CD4-positive, alpha-beta T cell (primary cell): Measurements from ENCODE around the gene NFAM1. TPM values are rescaled to one million over a fixed set of nuclear protein-coding genes. Genes with fewer than 3 reads are reported as not detected.

Experiments
- ATAC-seq: fragments of 200-7000 bp; cut with Tn5 transposase; one replicate; pipeline ENCODE4 v1.10.0; 2022; ENCODE audit warnings: mild to moderate bottlenecking; ENCODE audit not compliant: poor library complexity
- CTCF ChIA-PET: fragments of 350-600 bp; sonication (Branson Sonifier 250); formaldehyde crosslinking; loops from one replicate; lab custom pipeline; 2021; ENCODE audit warnings: antibody characterized with exemption, inconsistent platforms; lab: Charles Lee
- POLR2A ChIA-PET: fragments of 350-600 bp; sonication (Branson Sonifier 250); formaldehyde crosslinking; loops from one replicate; lab custom pipeline; 2021; ENCODE audit warnings: antibody characterized with exemption, inconsistent platforms; lab: Charles Lee
- DNase-seq, 14 experiments: peaks; one replicate each; pipeline ENCODE4 v3.0.0-alpha.2; 2013 to 2020; ENCODE audit warnings: mixed read lengths in 2 of 14
- H3K27ac ChIP-seq, 2 donors: one replicate each; pipeline versions ENCODE4 v1.5.1 to v1.7.0; 2013; ENCODE audit warnings: low read length in 2 of 2, low read depth in 1 of 2, mild to moderate bottlenecking in 1 of 2
- H3K27me3 ChIP-seq, 2 experiments: 1 replicate in 1 of 2; 2 replicates in 1 of 2; pipeline versions ENCODE4 v1.6.1 to v1.7.0; 2013; ENCODE audit warnings: low read length in 2 of 2, control low read depth in 1 of 2, mild to moderate bottlenecking in 1 of 2, moderate library complexity in 1 of 2; ENCODE audit not compliant: insufficient read depth in 2 of 2, control insufficient read depth in 1 of 2
- H3K36me3 ChIP-seq: one replicate; pipeline ENCODE4 v1.6.1; 2013; ENCODE audit warnings: low read length, control low read depth; ENCODE audit not compliant: insufficient read depth
- H3K4me1 ChIP-seq: one replicate; pipeline ENCODE4 v1.6.1; 2013; ENCODE audit warnings: low read length, control low read depth; ENCODE audit not compliant: insufficient read depth
- H3K4me3 ChIP-seq: one replicate; pipeline ENCODE4 v1.5.1; 2013; ENCODE audit warnings: mild to moderate bottlenecking, low read length, moderate library complexity
- H3K9me3 ChIP-seq, 2 experiments: 1 replicate in 1 of 2; 2 replicates in 1 of 2; pipeline versions ENCODE4 v1.6.1 to v1.7.0; 2013; ENCODE audit warnings: low read length in 2 of 2, mild to moderate bottlenecking in 2 of 2, control low read depth in 1 of 2, moderate library complexity in 1 of 2; ENCODE audit not compliant: control insufficient read depth in 1 of 2, insufficient read depth in 1 of 2
- H3K27ac Mint-ChIP-seq: one replicate; pipeline ENCODE4 v1.8.0; 2020; ENCODE audit warnings: mixed read lengths
- H3K27me3 Mint-ChIP-seq: one replicate; pipeline ENCODE4 v1.8.0; 2021; ENCODE audit warnings: mixed read lengths
- H3K36me3 Mint-ChIP-seq: one replicate; pipeline ENCODE4 v1.8.0; 2021; ENCODE audit warnings: low read depth, mixed read lengths
- H3K4me1 Mint-ChIP-seq: one replicate; pipeline ENCODE4 v1.8.0; 2021; ENCODE audit warnings: low read depth, mixed read lengths
- H3K4me3 Mint-ChIP-seq: one replicate; pipeline ENCODE4 v1.8.0; 2020; ENCODE audit warnings: mild to moderate bottlenecking, mixed read lengths
- H3K9me3 Mint-ChIP-seq: one replicate; pipeline ENCODE4 v1.8.0; 2020; ENCODE audit warnings: mixed read lengths
- CTCF ChIP-seq: fragments of 200-600 bp; IDR thresholded peaks from one replicate; pipeline ENCODE4 v1.8.0; 2022; ENCODE audit warnings: antibody characterized with exemption, mild to moderate bottlenecking
- intact Hi-C, 2 experiments: fragments of 100-400 bp; cut with DNase I in 1 of 2; cut with micrococcal nuclease in 1 of 2; formaldehyde crosslinking; loops; one replicate each; pipeline versions ENCODE4 v1.15.1 to v1.9.0; 2023 to 2025; cut with DNase I, micrococcal nuclease
- total RNA-seq, 174 experiments: library from RNA in 2 of 174; stranded (reverse) in 2 of 174; gene quantifications; one replicate each; pipeline ENCODE4 v1.2.3 and lab custom pipeline; 2021 to 2026

NFAM1 gene
- total RNA-seq, 2 experiments from 2014 or later, result 0.34 to 0.38 TPM

GRCh38 chr22:42414021-42414420 lies 18.2 kb downstream of the NFAM1 start:
- ATAC-seq (no peak), DNase-seq (no peak)
- Histone ChIP-seq H3K4me3 (no peak overlapping the region), H3K4me1 (peaks cover 2% of the 10 kb centered on the region), H3K9me3 (no peaks in the 10 kb centered on the region), H3K36me3 (no peaks in the 10 kb centered on the region), H3K27ac (no peak overlapping the region), H3K27me3 (no peaks in the 10 kb centered on the region)
- H3K4me1 Mint-ChIP-seq, result no peaks in the 10 kb centered on the region
- H3K9me3 Mint-ChIP-seq, result no peaks in the 10 kb centered on the region
- no peak for TF ChIP-seq CTCF
- no peaks in the 10 kb centered on the region for H3K36me3 Mint-ChIP-seq
- H3K27ac Mint-ChIP-seq, result no peak overlapping the region
- intact Hi-C loops, result no loop called here
- ChIA-PET CTCF (no interaction called here), POLR2A (no interaction called here)
- H3K4me3 Mint-ChIP-seq, result no peak overlapping the region
- H3K27me3 Mint-ChIP-seq, result no peaks in the 10 kb centered on the region

- Mint-ChIP-seq H3K9me3 (no peaks in the 10 kb centered on the region), H3K27ac (no peak overlapping the region), H3K4me1 (no peaks in the 10 kb centered on the region), H3K27me3 (no peaks in the 10 kb centered on the region), H3K36me3 (no peaks in the 10 kb centered on the region), H3K4me3 (no peak overlapping the region)
- no peaks in the 10 kb centered on the region for H3K36me3 ChIP-seq
- no peak for ATAC-seq
- no peak for TF ChIP-seq CTCF
- no peaks in the 10 kb centered on the region for H3K4me1 ChIP-seq
- intact Hi-C loops, result no loop called here
- H3K27me3 ChIP-seq, result no peaks in the 10 kb centered on the region
- DNase-seq, result no peak
- H3K27ac ChIP-seq, result no peak overlapping the region
- CTCF ChIA-PET, result no interaction called here
- H3K4me3 ChIP-seq, result no peak overlapping the region
- POLR2A ChIA-PET, result no interaction called here
- H3K9me3 ChIP-seq, result no peaks in the 10 kb centered on the region
Measured at GRCh38 chr22:42412744-42413333, 19.4 kb downstream of the NFAM1 start.

- intact Hi-C loops, result no loop called here
- Mint-ChIP-seq H3K4me1 (no peaks in the 10 kb centered on the region), H3K9me3 (no peaks in the 10 kb centered on the region), H3K4me3 (no peak overlapping the region), H3K27me3 (no peaks in the 10 kb centered on the region), H3K36me3 (no peaks in the 10 kb centered on the region), H3K27ac (no peak overlapping the region)
- Histone ChIP-seq H3K4me1 (no peaks in the 10 kb centered on the region), H3K27me3 (no peaks in the 10 kb centered on the region), H3K27ac (no peak overlapping the region), H3K36me3 (no peaks in the 10 kb centered on the region), H3K9me3 (no peaks in the 10 kb centered on the region), H3K4me3 (no peak overlapping the region)
- POLR2A ChIA-PET, result no interaction called here
- ATAC-seq, result no peak
- no peak for DNase-seq
- no peak for TF ChIP-seq CTCF
- CTCF ChIA-PET, result no interaction called here
Measured at GRCh38 chr22:42410708-42411107, 21.5 kb downstream of the NFAM1 start.
